Iris pigment epithelial cell (primary cell): Measurements from ENCODE around the gene PRUNE2.
A peak's percentile ranks its signal among the peaks of the same experiment; 100 is the strongest.

Experiments
- DNase-seq: peaks from one replicate; pipeline ENCODE4 v3.0.0-alpha.2; 2011; ENCODE audit warnings: low read depth

The PRUNE2 gene

DNA sequence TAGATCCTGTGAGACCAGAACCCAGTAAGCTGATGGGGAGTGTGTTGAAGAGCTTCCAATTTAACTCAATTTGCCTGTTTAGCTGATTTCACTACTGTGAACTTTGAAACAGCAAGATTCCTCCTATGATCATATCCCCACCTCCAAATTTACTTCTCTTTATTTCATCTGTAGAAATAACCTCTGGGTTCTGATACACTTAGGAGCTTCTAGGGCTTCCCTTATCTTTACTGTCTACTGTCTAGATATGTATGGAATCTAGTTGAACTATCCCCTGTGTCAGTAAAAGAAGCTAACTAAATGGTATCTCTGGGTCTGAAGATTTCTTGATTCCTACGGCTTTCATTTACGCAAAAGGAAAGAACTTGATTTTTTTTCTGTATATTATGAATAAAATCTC is 330.2 kb downstream of the PRUNE2 start:
- no peak for DNase-seq

DNA sequence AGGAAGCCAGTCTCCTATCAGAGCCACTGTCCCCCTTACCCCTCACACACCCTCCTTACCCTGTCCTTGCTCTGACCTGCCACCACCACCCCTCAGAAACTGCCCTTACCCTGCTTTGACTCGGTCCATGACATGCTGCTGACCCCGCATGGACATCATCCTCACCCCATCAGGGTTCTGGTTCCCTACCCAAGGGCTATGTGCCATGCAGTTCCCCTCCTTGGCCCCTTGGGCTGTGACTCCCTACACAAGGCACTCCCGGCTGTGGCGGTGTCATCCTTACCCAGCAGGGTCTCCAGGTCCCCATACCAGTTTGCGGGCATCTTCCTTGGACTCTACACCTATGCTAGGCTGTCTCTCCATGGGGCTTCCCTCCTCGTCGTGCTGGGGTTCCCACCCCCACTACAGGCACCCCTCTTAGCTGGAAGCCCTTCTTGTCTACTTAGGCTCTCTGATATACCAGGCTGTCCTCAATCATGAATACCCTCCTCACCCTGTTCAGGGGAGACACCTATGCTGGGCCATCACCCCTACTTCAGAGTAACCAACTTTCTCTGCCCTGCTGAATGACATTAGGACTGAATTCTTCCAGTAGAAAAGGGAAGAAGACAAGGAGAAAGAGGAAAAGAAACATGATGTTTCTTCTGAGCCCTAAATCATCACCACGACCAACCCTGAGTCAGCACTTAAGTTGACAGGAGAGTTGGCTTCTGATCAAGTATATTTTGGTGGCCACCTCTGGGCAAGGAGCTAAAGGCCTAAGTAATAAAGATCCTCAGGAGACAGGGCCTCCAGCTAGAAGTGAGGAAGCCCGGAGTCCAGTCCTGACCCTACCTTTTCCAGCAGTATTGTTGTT is 331.8 kb downstream of the PRUNE2 start:
- DNase-seq, result no peak

DNA sequence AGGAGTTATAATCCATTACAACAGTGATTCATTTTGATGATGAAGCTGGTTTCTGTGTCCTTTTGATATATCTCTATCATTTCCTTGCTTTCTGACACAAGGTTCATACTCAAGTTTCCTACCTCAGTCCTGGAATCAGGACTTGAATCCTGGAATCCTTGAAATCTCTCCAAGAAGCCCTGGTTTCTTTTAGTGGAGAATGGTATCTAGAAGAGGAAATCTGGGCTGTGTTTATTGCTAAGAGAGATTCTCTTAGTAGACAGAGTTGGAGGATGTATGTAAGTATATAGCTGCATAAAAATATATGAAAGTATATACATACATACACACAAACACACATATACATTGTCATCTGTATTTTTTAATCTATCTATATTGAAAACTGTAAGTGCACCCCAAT is 332.5 kb downstream of the PRUNE2 start:
- no peak for DNase-seq

DNA sequence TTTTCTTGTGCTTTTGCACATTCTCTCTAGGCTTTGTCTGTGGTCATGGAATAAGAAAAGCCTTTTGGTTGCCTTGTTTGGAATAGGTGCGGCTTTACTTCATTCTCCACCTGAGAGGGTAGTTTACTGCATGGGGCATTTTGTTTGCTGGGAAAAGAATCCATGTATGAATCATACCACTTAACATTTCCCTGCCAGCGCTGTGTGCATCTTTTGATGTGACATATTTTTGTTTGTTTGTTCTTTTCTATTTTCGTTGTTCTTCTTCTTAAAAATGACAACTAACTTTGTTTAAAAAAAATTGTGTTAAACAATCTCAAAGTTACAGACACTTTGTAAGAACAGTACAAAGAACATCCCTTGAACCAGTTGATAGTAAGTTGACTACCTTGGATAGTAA is 333.8 kb downstream of the PRUNE2 start:
- DNase-seq, result no peak

DNA sequence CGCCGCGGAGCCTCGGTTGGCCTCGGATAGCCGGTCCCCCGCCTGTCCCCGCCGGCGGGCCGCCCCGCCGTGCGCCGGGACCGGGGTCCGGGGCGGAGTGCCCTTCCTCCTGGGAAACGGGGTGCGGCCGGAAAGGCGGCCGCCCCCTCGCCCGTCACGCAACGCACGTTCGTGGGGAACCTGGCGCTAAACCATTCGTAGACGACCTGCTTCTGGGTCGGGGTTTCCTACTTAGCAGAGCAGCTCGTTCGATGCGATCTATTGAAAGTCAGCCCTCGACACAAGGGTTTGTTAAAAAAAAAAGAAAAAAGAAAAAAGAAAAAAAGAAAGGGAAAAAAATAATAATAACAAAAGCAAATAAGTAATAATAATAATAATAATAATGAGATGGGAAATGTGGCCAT is 334.2 kb downstream of the PRUNE2 start:
- no peak for DNase-seq

DNA sequence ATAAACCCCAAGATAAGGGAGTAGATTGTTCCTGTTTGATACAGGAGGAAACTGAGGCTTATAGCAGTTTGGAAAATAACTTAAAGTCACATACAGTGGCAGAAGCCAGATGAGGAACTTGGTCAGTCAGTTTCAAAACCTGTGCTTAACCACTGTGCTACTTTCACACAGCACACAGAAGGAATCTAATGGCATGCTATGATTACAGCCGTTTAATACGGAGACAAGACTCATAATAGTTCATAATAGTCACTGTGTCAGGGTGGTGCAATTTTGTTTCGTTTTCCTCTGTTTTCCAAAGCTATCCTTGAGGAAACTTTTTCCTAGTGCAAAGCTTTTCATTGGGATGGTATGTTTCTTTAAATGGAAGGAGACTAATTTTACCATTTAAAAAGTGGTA is 334.6 kb downstream of the PRUNE2 start:
- DNase-seq, result no peak

DNA sequence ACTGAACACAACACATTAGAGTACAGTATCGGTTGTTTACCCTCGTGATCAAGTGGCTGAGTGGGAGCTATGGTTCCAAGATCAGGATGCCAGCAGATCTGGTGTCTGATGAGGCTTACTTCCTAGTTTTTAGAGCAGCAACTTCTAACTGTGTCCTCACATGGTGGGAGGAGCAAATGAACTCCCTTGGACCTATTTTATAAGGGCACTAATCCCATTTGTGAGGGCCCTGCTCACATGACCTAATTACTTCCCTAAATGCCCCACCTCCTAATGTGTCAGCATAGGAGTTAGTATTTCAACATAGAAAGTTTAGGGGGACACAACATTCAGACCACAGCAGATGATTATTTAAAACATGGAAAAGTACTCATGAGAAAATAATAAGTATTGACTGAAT is 335.1 kb downstream of the PRUNE2 start:
- DNase-seq, result no peak

DNA sequence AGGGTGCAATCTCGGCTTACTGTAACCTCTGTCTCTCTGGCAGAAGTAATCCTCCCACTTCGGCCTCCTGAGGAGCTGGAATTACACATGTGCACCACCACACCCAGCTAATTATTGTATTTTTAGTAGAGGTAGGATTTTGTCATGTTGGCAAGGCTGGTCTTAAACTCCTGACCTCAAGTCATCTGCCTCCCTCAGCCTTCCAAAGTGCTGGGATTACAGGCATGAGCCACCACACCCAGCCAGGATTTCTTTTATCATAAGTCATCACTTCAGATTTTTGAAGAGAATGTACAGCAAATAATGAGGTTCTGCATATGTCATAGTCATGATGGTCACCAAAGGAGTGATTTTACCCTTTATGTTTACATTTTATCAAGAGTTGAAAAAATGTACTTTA is 338.8 kb downstream of the PRUNE2 start:
- DNase-seq, result no peak

DNA sequence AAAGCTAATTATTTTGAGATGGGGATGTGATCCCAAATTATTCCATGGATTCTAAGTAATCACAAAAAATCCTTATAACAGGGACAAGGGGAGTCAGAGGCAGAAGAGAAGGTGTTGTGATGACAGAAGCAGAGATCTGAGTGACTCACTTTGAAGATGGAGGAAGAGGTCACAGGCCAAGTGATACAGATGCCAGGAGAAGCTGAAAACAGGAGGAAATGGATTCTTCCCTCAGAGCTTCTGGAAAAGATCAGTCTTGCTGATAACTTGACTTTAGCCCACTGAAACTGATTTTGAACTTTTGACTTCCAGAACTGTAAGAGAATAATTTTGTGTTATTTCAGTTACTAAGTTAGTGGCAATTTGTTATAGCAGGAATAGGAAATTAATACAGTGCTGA is 341.6 kb downstream of the PRUNE2 start:
- DNase-seq, result peak; percentile 55

DNA sequence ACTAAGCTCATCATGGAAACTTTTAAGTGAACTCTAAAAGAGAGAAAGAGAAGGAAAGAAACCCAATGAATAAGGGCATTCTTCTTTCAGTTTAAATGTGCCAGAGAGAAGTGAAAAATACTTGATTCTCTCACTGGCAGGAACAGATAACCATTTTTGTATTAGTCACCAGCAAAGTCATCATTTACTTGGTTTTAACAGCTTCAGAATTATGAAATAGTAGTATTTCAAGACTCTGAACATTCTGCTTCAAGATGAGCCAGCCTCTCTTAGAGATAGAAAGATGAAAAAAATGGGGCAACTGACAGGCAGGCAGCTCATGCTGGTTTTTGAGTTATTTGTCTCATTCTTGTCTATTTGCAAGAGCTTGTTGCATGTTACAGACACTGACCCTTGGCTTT is 343.4 kb downstream of the PRUNE2 start:
- DNase-seq, result peak; percentile 88

DNA sequence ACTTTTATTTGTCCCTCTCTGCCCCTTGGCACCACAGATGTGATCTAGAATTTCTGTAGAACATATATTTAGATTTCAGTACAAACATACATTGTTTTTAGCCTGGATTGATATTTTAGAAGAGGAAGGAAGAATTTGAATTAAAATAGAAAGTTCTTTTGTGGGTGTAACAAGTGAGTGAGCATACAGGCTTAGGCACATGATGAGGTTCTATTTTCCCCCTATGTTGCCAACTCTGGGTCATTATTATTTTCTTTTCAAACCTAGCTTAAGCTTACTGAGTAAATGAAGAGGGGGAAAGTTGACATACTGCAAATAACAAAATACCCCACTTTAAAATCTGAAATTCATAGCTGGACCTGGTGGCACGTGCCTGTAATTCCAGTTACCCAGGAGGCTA is 344.0 kb downstream of the PRUNE2 start:
- no peak for DNase-seq
